CD14-positive monocyte (primary cell): ENCODE data around the gene FGFR2. TPM values are rescaled to one million over a fixed set of nuclear protein-coding genes. Genes with fewer than 3 reads are reported as not detected.

ENCODE experiments used
- DNase-seq, 3 donors: peaks; one replicate each; pipeline ENCODE4 v3.0.0-alpha.2; 2011 to 2022
- H2AFZ ChIP-seq: 2 replicates; pipeline ENCODE4 v1.6.0; 2012; ENCODE audit warnings: mild to moderate bottlenecking, low read depth, low read length, inconsistent platforms; ENCODE audit not compliant: insufficient read depth, poor library complexity, severe bottlenecking
- H3K27ac ChIP-seq, 2 donors: 1 replicate in 1 of 2; 2 replicates in 1 of 2; pipeline ENCODE4 v1.5.1; 2012 to 2013; ENCODE audit warnings: low read length in 2 of 2, control low read depth in 1 of 2, inconsistent platforms in 1 of 2, low read depth in 1 of 2, mild to moderate bottlenecking in 1 of 2
- H3K27me3 ChIP-seq, 2 donors: one replicate each; pipeline versions ENCODE4 v1.6.0 to v1.6.1; 2011 to 2013; ENCODE audit warnings: low read length in 2 of 2; ENCODE audit not compliant: control insufficient read depth in 2 of 2, insufficient read depth in 2 of 2
- H3K36me3 ChIP-seq, 2 donors: replicated peaks in 1 of 2; 1 replicate in 1 of 2; 2 replicates in 1 of 2; pipeline versions ENCODE4 v1.5.1 to v1.6.1; 2012 to 2013; ENCODE audit warnings: low read length in 2 of 2, control low read depth in 1 of 2, inconsistent platforms in 1 of 2, mild to moderate bottlenecking in 1 of 2; ENCODE audit not compliant: insufficient read depth in 2 of 2, control insufficient read depth in 1 of 2
- H3K4me1 ChIP-seq, 2 donors: 1 replicate in 1 of 2; 2 replicates in 1 of 2; pipeline versions ENCODE4 v1.5.1 to v1.6.1; 2012 to 2013; ENCODE audit warnings: low read length in 2 of 2, control low read depth in 1 of 2, inconsistent platforms in 1 of 2, mild to moderate bottlenecking in 1 of 2, moderate library complexity in 1 of 2; ENCODE audit not compliant: insufficient read depth in 2 of 2, control insufficient read depth in 1 of 2
- H3K4me2 ChIP-seq: replicated peaks from 2 replicates; pipeline ENCODE3; 2012; ENCODE audit warnings: low read length, moderate library complexity, mild to moderate bottlenecking; ENCODE audit not compliant: poor library complexity, severe bottlenecking; ENCODE audit errors: extremely low read depth
- H3K4me3 ChIP-seq, 3 experiments: fragments of 200-600 bp in 1 of 3; sonication (generic) in 1 of 3; replicated peaks in 1 of 3; 1 replicate in 2 of 3; 2 replicates in 1 of 3; pipeline ENCODE4 v1.5.1; 2011 to 2013; ENCODE audit warnings: low read length in 3 of 3, mild to moderate bottlenecking in 3 of 3, control low read depth in 2 of 3, low read depth in 2 of 3, inconsistent platforms in 1 of 3, moderate library complexity in 1 of 3
- H3K79me2 ChIP-seq: 2 replicates; pipeline ENCODE4 v1.6.0; 2012; ENCODE audit warnings: mild to moderate bottlenecking, control low read depth, inconsistent platforms, low read length, moderate library complexity; ENCODE audit not compliant: insufficient read depth
- H3K9ac ChIP-seq: 2 replicates; pipeline ENCODE4 v1.6.0; 2017; ENCODE audit warnings: low read length, mild to moderate bottlenecking; ENCODE audit not compliant: insufficient read depth, poor library complexity, severe bottlenecking
- H3K9me3 ChIP-seq, 2 donors: replicated peaks in 1 of 2; 1 replicate in 1 of 2; 2 replicates in 1 of 2; pipeline versions ENCODE4 v1.5.1 to v1.6.1; 2012 to 2013; ENCODE audit warnings: low read length in 2 of 2, control low read depth in 1 of 2; ENCODE audit not compliant: control insufficient read depth in 1 of 2, insufficient read depth in 1 of 2
- H4K20me1 ChIP-seq: 2 replicates; pipeline ENCODE4 v1.6.0; 2012; ENCODE audit warnings: mild to moderate bottlenecking, low read length, control low read depth, moderate library complexity; ENCODE audit not compliant: insufficient read depth
- H3K27ac Mint-ChIP-seq, 7 donors: one replicate each; pipeline ENCODE4 v1.8.0; 2020; ENCODE audit warnings: mild to moderate bottlenecking in 7 of 7, mixed read lengths in 7 of 7, moderate library complexity in 6 of 7, inconsistent platforms in 2 of 7
- H3K27me3 Mint-ChIP-seq, 3 donors: one replicate each; pipeline ENCODE4 v1.8.0; 2021 to 2022; ENCODE audit warnings: low read depth in 3 of 3, mild to moderate bottlenecking in 3 of 3, mixed read lengths in 3 of 3, moderate library complexity in 3 of 3, inconsistent platforms in 1 of 3
- H3K36me3 Mint-ChIP-seq, 2 donors: one replicate each; pipeline ENCODE4 v1.8.0; 2020; ENCODE audit warnings: mixed read lengths in 2 of 2, inconsistent platforms in 1 of 2, mild to moderate bottlenecking in 1 of 2
- H3K4me1 Mint-ChIP-seq: one replicate; pipeline ENCODE4 v1.8.0; 2020; ENCODE audit warnings: mild to moderate bottlenecking, mixed read lengths
- H3K4me3 Mint-ChIP-seq, 2 donors: one replicate each; pipeline ENCODE4 v1.8.0; 2020; ENCODE audit warnings: mild to moderate bottlenecking in 2 of 2, mixed read lengths in 2 of 2, moderate library complexity in 1 of 2
- H3K9me3 Mint-ChIP-seq, 7 donors: one replicate each; pipeline ENCODE4 v1.8.0; 2020 to 2022; ENCODE audit warnings: mixed read lengths in 7 of 7, mild to moderate bottlenecking in 6 of 7, moderate library complexity in 6 of 7, inconsistent platforms in 2 of 7
- CTCF ChIP-seq: fragments of 200-600 bp; IDR thresholded peaks from one replicate; pipeline ENCODE4 v1.8.0; 2022; ENCODE audit warnings: antibody characterized with exemption, mild to moderate bottlenecking
- WGBS: methylation state at CpG from one replicate; pipeline ENCODE4 v1.1.5; 2013; ENCODE audit warnings: missing lambda C conversion rate; ENCODE audit not compliant: insufficient coverage; 5-methylcytosine and 5-hydroxymethylcytosine counted together
- intact Hi-C, 2 donors: fragments of 100-400 bp; cut with micrococcal nuclease; formaldehyde crosslinking; loops; one replicate each; pipeline versions ENCODE4 v1.15.0 to v1.15.1; 2023
- polyA plus RNA-seq, 3 donors: library from polyadenylated mRNA; depleted of rRNA in 1 of 3; unstranded in 2 of 3; stranded (reverse) in 1 of 3; fragments of 300-500 nt in 2 of 3; fragments of >200 nt in 1 of 3; fragmentation: Illumina TruSeq in 2 of 3; gene quantifications; 1 replicate in 2 of 3; 2 replicates in 1 of 3; pipeline ENCODE4 v1.2.3, GENCODE V29; 2012 to 2021

FGFR2 gene
- polyA plus RNA-seq, 3 donors = not detected

GRCh38 chr10:121518333-121518732, 79.9 kb downstream of the FGFR2 start:
- TF ChIP-seq CTCF = no peak
- Mint-ChIP-seq H3K36me3 (no peaks in the 10 kb centered on the region), H3K4me1 (no peaks in the 10 kb centered on the region), H3K27me3 (peaks cover 2 to 4% (median 3%) of the 10 kb centered on the region in 3 donors), H3K27ac (no peak overlapping the region), H3K4me3 (no peak overlapping the region), H3K9me3 (peaks cover 0 to 4% (median 0%) of the 10 kb centered on the region in 7 donors)
- Histone ChIP-seq H3K27ac (no peak overlapping the region), H3K9me3 (no peaks in the 10 kb centered on the region), H4K20me1 (no peaks in the 10 kb centered on the region), H3K9ac (no peak overlapping the region), H3K79me2 (no peaks in the 10 kb centered on the region), H3K27me3 (no peaks in the 10 kb centered on the region), H3K4me1 (no peaks in the 10 kb centered on the region), H3K36me3 (no peaks in the 10 kb centered on the region), H3K4me2 (no peak overlapping the region), H2AFZ (no peak overlapping the region), H3K4me3 (no peak overlapping the region)
- 100% methylated on average over 3 of the region's 4 CpGs for WGBS
- intact Hi-C loops = no loop called here
- no peak for DNase-seq

GRCh38 chr10:121516093-121516865, 82.0 kb downstream of the FGFR2 start:
- no peaks in the 10 kb centered on the region for H3K27me3 ChIP-seq
- H3K27ac Mint-ChIP-seq = no peak overlapping the region
- H3K27ac ChIP-seq = no peak overlapping the region
- intact Hi-C loops = no loop called here
- H3K4me3 ChIP-seq = no peak overlapping the region
- H4K20me1 ChIP-seq = no peaks in the 10 kb centered on the region
- no peaks in the 10 kb centered on the region for H3K36me3 ChIP-seq
- 61% methylated on average over 4 of the region's 8 CpGs for WGBS
- no peak overlapping the region for H2AFZ ChIP-seq
- no peaks in the 10 kb centered on the region for H3K9me3 ChIP-seq
- no peaks in the 10 kb centered on the region for H3K36me3 Mint-ChIP-seq
- no peaks in the 10 kb centered on the region for H3K4me1 Mint-ChIP-seq
- TF ChIP-seq CTCF = no peak
- H3K79me2 ChIP-seq = no peaks in the 10 kb centered on the region
- no peak overlapping the region for H3K9ac ChIP-seq
- no peaks in the 10 kb centered on the region for H3K4me1 ChIP-seq
- peaks cover 0 to 4% (median 4%) of the 10 kb centered on the region in 3 donors for H3K27me3 Mint-ChIP-seq
- no peak overlapping the region for H3K4me3 Mint-ChIP-seq
- peaks cover 0 to 3% (median 0%) of the 10 kb centered on the region in 7 donors for H3K9me3 Mint-ChIP-seq
- no peak overlapping the region for H3K4me2 ChIP-seq
- no peak for DNase-seq
